Sigmoid colon (tissue), 7 donors: ENCODE results near the gene GAMT. TPM values are rescaled to one million over a fixed set of nuclear protein-coding genes. Genes with fewer than 3 reads are reported as not detected.

ENCODE experiments used
- DNase-seq: peaks from one replicate; pipeline ENCODE4 v3.0.0-alpha.2; 2019
- H3K27ac ChIP-seq, 4 donors: fragments of 200-600 bp; sonication (generic); one replicate each; pipeline ENCODE4 v1.5.1; 2016 to 2019; ENCODE audit warnings: mild to moderate bottlenecking in 1 of 4
- H3K27me3 ChIP-seq, 3 donors: fragments of 200-600 bp; sonication (generic); one replicate each; pipeline ENCODE4 v1.5.1; 2019; ENCODE audit warnings: mild to moderate bottlenecking in 1 of 3
- H3K36me3 ChIP-seq, 4 donors: fragments of 200-600 bp; sonication (generic); one replicate each; pipeline ENCODE4 v1.5.1; 2016 to 2019
- H3K4me1 ChIP-seq, 4 donors: fragments of 200-600 bp; sonication (generic); one replicate each; pipeline ENCODE4 v1.5.1; 2017 to 2019
- H3K4me3 ChIP-seq, 4 donors: fragments of 200-600 bp; sonication (generic); one replicate each; pipeline ENCODE4 v1.5.1; 2017 to 2019; ENCODE audit warnings: mild to moderate bottlenecking in 2 of 4, moderate library complexity in 1 of 4
- H3K9me3 ChIP-seq, 4 donors: fragments of 200-600 bp in 3 of 4; sonication (generic) in 3 of 4; one replicate each; pipeline versions ENCODE4 v1.5.1 to v1.6.1; 2013 to 2019
- EP300 ChIP-seq, 4 donors: sonication (generic); formaldehyde crosslinking; IDR thresholded peaks; one replicate each; pipeline ENCODE4 v1.6.1; 2017; ENCODE audit warnings: antibody characterized with exemption in 4 of 4
- POLR2A ChIP-seq, 2 donors: fragments of 450-650 bp; IDR thresholded peaks; one replicate each; pipeline ENCODE4 v1.6.1; 2016; ENCODE audit warnings: antibody characterized with exemption in 2 of 2, mild to moderate bottlenecking in 2 of 2, moderate library complexity in 2 of 2
- POLR2AphosphoS5 ChIP-seq, 4 donors: sonication (generic); formaldehyde crosslinking; IDR thresholded peaks; one replicate each; pipeline ENCODE4 v1.6.1; 2017; ENCODE audit warnings: antibody characterized with exemption in 4 of 4
- WGBS, 2 donors: extraction: QIAGEN DNeasy Blood & Tissue Kit; methylation state at CpG; one replicate each; pipeline ENCODE4 v1.1.7; 2013; 5-methylcytosine and 5-hydroxymethylcytosine counted together
- intact Hi-C: fragments of 100-400 bp; cut with DNase I; formaldehyde crosslinking; loops from one replicate; pipeline ENCODE4 v1.15.1; 2023
- polyA plus RNA-seq, 3 donors: library from polyadenylated mRNA; stranded (reverse); fragments of 200-250 nt; gene quantifications; one replicate each; pipeline ENCODE4 v1.2.3, GENCODE V29; 2013
- total RNA-seq, 4 donors: library from RNA; depleted of rRNA; stranded (reverse); fragments of >200 nt; gene quantifications; one replicate each; pipeline ENCODE4 v1.1.0, GENCODE V29; 2016
- TF ChIP-seq, protein P1 (sequence below), 4 experiments: fragments of 450-650 bp in 3 of 4; fragments of 200-600 bp in 1 of 4; IDR thresholded peaks; one replicate each; pipeline ENCODE4 v1.5.1; 2016 to 2019; ENCODE audit warnings: antibody characterized with exemption in 4 of 4, mild to moderate bottlenecking in 3 of 4, moderate library complexity in 2 of 4
- donor health status: healthy with polysubstance abuse.
- donor health status: Bipolar disorder and iron deficiency.
- donor health status: healthy.

GAMT gene
- total RNA-seq = 10 to 100 TPM in 3 of 4 donors, 1 to 10 TPM in 1; 7.8 to 16.6 (median 11.5) TPM
- polyA plus RNA-seq = 1 to 10 TPM; 1.8 to 6.0 (median 5.7) TPM

DNA sequence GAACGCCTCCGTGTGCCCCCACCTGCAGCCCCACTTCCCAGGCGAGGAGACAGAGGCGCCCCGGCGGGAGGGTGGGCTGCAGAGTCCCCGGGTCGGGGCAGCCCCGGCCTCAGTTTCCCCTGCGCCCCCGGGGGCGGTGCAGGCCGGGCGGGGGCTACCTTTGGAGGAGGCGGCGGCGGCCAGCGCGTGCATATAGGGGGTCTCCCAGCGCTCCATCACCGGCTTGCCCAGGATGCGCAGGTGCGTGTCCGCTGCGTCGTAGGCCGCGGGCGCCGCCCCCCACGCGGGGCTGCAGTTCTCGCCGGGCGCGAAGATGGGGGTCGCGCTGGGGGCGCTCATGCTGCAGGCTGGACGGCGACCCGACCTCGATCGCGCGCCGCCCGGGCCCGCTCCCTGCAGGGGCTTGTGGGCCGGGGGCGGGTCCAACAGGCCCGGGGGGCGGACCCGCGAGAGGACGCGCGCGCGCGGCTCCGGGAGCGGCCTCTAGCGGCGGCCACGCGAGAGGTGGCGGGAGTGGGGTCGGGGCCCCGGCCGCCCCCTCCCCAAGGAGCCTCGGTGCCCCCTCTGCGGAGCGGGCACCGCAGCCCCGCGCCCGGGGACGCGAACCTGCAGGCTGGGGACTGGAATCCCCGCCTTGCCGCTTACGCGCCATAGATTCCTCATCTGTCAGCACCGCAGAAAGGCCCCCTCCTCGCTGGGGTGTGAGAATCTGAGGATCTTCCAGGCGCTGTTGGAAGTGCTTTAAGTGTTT, at the start of gene GAMT:
Gene GAMT, minus strand, starts transcription at position 405 of the 751 bp plus-strand sequence. Its CDS starts 66 bp downstream, at position 339.
- no peak for TF ChIP-seq EP300 (IDR thresholded peaks at IDR 0.05)
- TF ChIP-seq POLR2AphosphoS5 (IDR thresholded peaks at IDR 0.05) = no peak
- TF ChIP-seq, protein P1, sequence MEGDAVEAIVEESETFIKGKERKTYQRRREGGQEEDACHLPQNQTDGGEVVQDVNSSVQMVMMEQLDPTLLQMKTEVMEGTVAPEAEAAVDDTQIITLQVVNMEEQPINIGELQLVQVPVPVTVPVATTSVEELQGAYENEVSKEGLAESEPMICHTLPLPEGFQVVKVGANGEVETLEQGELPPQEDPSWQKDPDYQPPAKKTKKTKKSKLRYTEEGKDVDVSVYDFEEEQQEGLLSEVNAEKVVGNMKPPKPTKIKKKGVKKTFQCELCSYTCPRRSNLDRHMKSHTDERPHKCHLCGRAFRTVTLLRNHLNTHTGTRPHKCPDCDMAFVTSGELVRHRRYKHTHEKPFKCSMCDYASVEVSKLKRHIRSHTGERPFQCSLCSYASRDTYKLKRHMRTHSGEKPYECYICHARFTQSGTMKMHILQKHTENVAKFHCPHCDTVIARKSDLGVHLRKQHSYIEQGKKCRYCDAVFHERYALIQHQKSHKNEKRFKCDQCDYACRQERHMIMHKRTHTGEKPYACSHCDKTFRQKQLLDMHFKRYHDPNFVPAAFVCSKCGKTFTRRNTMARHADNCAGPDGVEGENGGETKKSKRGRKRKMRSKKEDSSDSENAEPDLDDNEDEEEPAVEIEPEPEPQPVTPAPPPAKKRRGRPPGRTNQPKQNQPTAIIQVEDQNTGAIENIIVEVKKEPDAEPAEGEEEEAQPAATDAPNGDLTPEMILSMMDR (IDR thresholded peaks at IDR 0.05) = peak in 1 of 4 experiments; percentile 58
- no peak for TF ChIP-seq POLR2A (IDR thresholded peaks at IDR 0.05)
- H3K36me3 ChIP-seq = no peaks in the 10 kb centered on the region
- H3K27ac ChIP-seq = peak within 1 kb of the TSS in 2 of 4 donors; percentile 33 to 39
- H3K9me3 ChIP-seq = no peaks in the 10 kb centered on the region
- H3K4me3 ChIP-seq = peak within 1 kb of the TSS; percentile 36 to 70 (median 54)
- WGBS, 2 donors = 1 to 2% methylated on average over 87 of the region's 87 CpGs
- peaks cover 0 to 22% (median 20%) of the 10 kb centered on the region in 4 donors for H3K4me1 ChIP-seq
- peaks cover 0 to 12% (median 5%) of the 10 kb centered on the region in 3 donors for H3K27me3 ChIP-seq
- intact Hi-C loops = loop anchor here (5.0 kb wide), 1 partner anchor 84 kb away; no protein-coding TSS in a partner anchor
- no peak for DNase-seq

DNA sequence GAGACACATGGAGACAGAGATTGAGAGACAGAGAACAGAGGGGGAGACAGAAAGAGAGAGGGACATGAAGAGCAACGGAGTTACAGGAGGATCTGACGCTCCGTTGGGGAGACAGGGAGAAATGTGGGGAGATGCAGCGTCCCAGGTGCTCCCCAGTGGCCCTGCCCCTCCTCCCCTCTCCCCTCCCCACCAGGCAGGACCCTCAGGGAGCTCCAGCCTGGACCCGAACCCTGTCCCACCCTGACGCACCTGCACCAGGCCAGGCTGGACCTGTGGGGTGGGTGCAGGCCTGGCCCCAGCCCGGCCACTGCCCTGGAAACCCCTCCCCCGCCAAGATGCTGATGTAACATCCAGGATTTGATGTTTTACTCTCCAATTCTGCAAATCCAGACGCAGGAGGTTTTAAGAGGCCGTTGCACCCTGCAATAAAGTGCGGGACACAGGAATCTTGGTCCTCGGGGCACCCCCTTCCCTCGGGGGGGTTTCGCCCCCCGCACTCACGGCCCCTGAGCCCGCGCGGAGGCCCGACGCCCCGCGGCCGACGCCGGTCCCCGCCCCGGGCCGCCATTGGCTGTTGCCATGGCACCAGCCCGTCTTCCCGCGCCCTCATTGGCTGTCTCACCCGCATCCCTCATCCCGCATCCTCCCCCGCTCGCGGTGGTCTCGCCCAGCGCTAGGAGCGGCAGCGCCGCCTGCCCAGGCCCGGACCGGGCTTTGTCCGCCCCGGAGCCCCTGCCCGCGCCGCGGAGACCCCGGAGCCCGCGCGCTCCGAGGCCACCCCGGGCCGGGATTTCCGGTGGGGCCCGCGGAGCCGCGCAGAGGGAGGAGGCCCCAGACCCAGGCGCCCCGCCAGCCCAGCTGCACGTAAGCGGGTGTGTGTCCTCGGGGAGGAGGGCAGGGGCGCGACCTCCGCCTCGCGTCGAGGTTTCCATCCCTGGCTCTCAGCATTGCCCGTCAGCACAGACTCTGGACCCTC, 48.4 kb upstream of the GAMT start, which contains the start of gene APC2:
Gene APC2, plus strand, starts transcription at position 655 of the 976 bp plus-strand sequence. CDS start 2,881 bp downstream, outside the sequence.
- TF ChIP-seq, protein P1 (IDR thresholded peaks at IDR 0.05) = no peak
- TF ChIP-seq EP300 (IDR thresholded peaks at IDR 0.05) = no peak
- no peak for TF ChIP-seq POLR2AphosphoS5 (IDR thresholded peaks at IDR 0.05)
- TF ChIP-seq POLR2A (IDR thresholded peaks at IDR 0.05) = no peak
- Histone ChIP-seq H3K27ac (no peak within 1 kb of the TSS), H3K9me3 (no peaks in the 10 kb centered on the region), H3K4me1 (peaks cover 0 to 41% (median 37%) of the 10 kb centered on the region in 4 donors), H3K36me3 (no peaks in the 10 kb centered on the region), H3K27me3 (peaks cover 79 to 98% (median 94%) of the 10 kb centered on the region in 3 donors), H3K4me3 (no peak within 1 kb of the TSS)
- intact Hi-C loops = loop anchor here (5.0 to 10.0 kb wide), 2 partner anchors 58 to 315 kb away; no protein-coding TSS in a partner anchor
- DNase-seq = no peak
- 5 to 11% methylated on average over 74 of the region's 74 CpGs for WGBS, 2 donors

DNA sequence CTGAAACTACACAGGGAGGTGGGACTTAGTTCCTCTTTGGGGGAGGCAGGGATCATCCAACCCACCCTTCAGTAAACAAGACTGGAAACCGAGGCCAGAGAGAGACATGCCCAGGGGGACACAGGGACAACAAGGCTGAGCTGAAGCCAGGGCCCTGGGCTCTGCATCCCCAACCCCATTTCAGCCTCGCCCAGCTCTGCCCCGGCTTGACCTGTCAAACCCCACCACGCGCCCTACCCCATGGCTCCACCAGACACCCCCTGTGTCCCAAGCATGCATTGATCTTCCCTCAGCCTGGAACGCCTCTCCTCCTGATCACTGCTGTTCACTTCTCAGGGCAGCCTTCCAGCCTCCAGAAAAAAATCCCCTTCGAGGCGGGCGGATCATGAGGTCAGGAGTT, 46.6 kb upstream of the GAMT start:
- peaks cover 68 to 80% (median 77%) of the 10 kb centered on the region in 3 donors for H3K27me3 ChIP-seq
- H3K27ac ChIP-seq = no peak overlapping the region
- WGBS, 2 donors = 70 to 85% methylated on average over 9 of the region's 9 CpGs
- no peak for DNase-seq
- H3K36me3 ChIP-seq = peaks cover 0 to under 1% (median 0%) of the 10 kb centered on the region in 4 donors
- H3K9me3 ChIP-seq = no peaks in the 10 kb centered on the region
- H3K4me1 ChIP-seq = peaks cover 0 to 33% (median 29%) of the 10 kb centered on the region in 4 donors
- H3K4me3 ChIP-seq = no peak overlapping the region
- no peak for TF ChIP-seq EP300 (IDR thresholded peaks at IDR 0.05)
- TF ChIP-seq, protein P1 (IDR thresholded peaks at IDR 0.05) = no peak
- no peak for TF ChIP-seq POLR2A (IDR thresholded peaks at IDR 0.05)
- TF ChIP-seq POLR2AphosphoS5 (IDR thresholded peaks at IDR 0.05) = no peak
- intact Hi-C loops = loop anchor here (5.0 kb wide), 1 partner anchor 59 kb away; no protein-coding TSS in a partner anchor

DNA sequence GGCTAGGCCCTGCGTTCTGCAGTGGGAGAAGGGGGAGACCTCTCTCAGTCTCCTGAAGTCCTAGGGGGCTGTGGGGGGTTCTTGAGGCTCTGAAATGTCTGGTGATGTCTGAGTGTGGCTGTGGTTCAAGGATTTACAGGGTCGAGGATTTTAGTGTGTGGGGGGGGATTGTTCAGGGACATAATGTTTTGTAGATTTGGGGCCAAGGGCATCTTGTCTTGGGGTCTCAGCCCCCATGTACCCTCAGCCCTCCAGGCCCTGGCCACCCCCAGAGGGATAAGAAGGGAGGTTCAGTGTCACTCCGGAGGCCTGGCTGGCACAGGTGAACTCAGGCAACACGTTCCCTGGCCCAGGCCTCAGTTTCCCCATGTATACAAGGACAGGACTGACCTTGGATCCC, 46.2 kb upstream of the GAMT start:
- Histone ChIP-seq H3K4me3 (no peak overlapping the region), H3K9me3 (no peaks in the 10 kb centered on the region), H3K4me1 (peaks cover 0 to 32% (median 26%) of the 10 kb centered on the region in 4 donors), H3K27me3 (peaks cover 64 to 76% (median 72%) of the 10 kb centered on the region in 3 donors), H3K27ac (no peak overlapping the region), H3K36me3 (peaks cover 0 to 5% (median 0%) of the 10 kb centered on the region in 4 donors)
- TF ChIP-seq POLR2A (IDR thresholded peaks at IDR 0.05) (no peak), POLR2AphosphoS5 (IDR thresholded peaks at IDR 0.05) (no peak), EP300 (IDR thresholded peaks at IDR 0.05) (no peak)
- TF ChIP-seq, protein P1 (IDR thresholded peaks at IDR 0.05) = no peak
- DNase-seq = no peak
- 13 to 25% methylated on average over 4 of the region's 4 CpGs for WGBS, 2 donors
- intact Hi-C loops = loop anchor here (5.0 kb wide), 1 partner anchor 60 kb away; no protein-coding TSS in a partner anchor
